ENCODE measurements around the gene SLC6A3.

The SLC6A3 gene

DNA sequence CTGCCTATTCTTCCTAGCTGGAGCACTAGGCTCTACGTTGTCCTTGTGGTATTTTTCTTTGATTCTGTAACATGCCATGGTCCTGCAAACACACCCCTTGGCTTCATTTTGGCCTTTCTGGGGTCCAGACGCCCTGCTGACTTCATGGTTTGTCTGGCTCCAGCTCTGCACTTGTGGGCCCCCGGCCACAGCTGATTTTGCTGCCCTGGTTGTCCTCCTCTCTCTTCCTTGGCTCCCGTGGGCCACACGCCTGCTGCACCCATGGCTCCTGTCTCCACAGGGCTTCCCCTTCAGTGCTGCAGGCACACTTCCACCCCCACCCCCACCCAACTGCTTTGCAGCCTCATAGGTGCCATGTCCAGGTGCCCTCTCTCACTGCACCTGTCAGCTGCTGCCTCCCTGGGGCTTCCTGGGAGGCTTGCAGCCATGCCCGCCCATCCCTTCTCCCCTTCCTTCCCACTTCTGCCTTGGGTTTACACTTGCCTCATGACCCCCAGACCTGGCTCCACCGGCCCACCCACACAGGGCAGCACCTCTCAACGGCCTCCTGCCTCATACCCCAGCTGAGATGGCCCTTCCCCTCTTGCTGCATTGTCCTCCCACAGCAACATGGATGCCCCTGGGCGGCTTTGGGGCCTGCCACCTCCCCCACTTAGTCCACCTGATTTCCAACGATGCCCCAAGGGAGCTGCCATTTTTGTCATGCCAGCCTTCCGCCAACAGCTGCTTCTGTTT lies 25.6 kb downstream of the SLC6A3 start:
- Histone ChIP-seq H3K36me3 (no peaks in the 10 kb centered on the region), H3K9me3 (no peaks in the 10 kb centered on the region), H3K27me3 (no peaks in the 10 kb centered on the region), H3K4me1 (ENCODE audit: control insufficient read depth in 1 of 2, insufficient read depth in 1 of 2, low read depth in 1 of 2, low read length in 1 of 2) (no peaks in the 10 kb centered on the region), H3K4me3 (ENCODE audit: low read depth in 1 of 2, low read length in 1 of 2) (no peak overlapping the region), H3K27ac (no peak overlapping the region)
- TF ChIP-seq, protein P1, sequence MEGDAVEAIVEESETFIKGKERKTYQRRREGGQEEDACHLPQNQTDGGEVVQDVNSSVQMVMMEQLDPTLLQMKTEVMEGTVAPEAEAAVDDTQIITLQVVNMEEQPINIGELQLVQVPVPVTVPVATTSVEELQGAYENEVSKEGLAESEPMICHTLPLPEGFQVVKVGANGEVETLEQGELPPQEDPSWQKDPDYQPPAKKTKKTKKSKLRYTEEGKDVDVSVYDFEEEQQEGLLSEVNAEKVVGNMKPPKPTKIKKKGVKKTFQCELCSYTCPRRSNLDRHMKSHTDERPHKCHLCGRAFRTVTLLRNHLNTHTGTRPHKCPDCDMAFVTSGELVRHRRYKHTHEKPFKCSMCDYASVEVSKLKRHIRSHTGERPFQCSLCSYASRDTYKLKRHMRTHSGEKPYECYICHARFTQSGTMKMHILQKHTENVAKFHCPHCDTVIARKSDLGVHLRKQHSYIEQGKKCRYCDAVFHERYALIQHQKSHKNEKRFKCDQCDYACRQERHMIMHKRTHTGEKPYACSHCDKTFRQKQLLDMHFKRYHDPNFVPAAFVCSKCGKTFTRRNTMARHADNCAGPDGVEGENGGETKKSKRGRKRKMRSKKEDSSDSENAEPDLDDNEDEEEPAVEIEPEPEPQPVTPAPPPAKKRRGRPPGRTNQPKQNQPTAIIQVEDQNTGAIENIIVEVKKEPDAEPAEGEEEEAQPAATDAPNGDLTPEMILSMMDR (IDR thresholded peaks at IDR 0.05): no peak

DNA sequence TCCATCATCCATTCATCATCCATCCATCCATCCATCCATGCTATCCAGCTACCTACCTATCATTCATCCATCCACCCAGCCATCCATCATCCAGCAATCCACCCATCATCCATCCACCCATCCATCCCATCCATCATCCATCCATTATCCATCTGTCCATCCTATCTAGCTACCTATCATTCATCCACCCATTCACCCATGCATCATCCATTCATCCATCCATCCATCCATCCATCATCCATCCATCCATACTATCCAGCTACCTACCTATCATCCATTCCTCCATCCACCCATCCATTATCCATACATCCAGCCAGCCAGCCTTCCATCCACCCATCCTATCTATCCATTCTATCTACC lies 26.3 kb downstream of the SLC6A3 start:
- TF ChIP-seq, protein P1 (IDR thresholded peaks at IDR 0.05): no peak
- Histone ChIP-seq H3K36me3 (no peaks in the 10 kb centered on the region), H3K9me3 (no peaks in the 10 kb centered on the region), H3K27me3 (peaks cover 3% of the 10 kb centered on the region), H3K4me1 (ENCODE audit: control insufficient read depth in 1 of 2, insufficient read depth in 1 of 2, low read depth in 1 of 2, low read length in 1 of 2) (no peaks in the 10 kb centered on the region), H3K4me3 (ENCODE audit: low read depth in 1 of 2, low read length in 1 of 2) (no peak overlapping the region), H3K27ac (no peak overlapping the region)

DNA sequence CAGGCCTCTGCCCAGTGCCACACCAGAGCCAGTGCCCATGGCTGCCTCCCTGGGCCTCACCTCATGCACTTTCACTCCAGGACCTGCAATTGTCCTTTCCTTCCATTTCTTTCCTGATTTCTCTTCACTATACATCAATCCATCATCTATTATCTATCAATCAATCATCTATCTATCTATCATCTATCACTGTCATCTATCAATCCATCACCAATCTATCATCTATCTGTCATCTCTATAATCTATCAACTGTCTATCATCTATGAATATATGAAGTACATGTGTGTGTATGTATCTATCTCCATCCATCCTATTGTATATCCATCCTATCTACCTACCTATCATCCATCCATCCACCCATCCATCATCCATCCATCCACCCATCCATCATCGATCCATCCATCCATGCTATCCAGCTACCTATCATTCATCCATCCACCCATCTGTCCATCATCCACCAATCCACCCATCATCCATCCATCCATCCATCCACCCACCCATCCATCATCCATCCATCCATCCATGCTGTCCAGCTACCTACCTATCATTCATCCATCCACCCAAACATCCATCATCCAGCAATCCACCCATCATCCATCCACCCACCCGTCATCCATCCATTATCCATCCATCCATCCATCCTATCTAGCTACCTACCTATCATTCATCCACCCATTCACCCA lies 26.9 kb downstream of the SLC6A3 start:
- Histone ChIP-seq H3K9me3 (no peaks in the 10 kb centered on the region), H3K27me3 (peaks cover 8% of the 10 kb centered on the region), H3K36me3 (no peaks in the 10 kb centered on the region), H3K27ac (no peak overlapping the region), H3K4me1 (ENCODE audit: control insufficient read depth in 1 of 2, insufficient read depth in 1 of 2, low read depth in 1 of 2, low read length in 1 of 2) (no peaks in the 10 kb centered on the region), H3K4me3 (ENCODE audit: low read depth in 1 of 2, low read length in 1 of 2) (no peak overlapping the region)
- TF ChIP-seq, protein P1 (IDR thresholded peaks at IDR 0.05): no peak

DNA sequence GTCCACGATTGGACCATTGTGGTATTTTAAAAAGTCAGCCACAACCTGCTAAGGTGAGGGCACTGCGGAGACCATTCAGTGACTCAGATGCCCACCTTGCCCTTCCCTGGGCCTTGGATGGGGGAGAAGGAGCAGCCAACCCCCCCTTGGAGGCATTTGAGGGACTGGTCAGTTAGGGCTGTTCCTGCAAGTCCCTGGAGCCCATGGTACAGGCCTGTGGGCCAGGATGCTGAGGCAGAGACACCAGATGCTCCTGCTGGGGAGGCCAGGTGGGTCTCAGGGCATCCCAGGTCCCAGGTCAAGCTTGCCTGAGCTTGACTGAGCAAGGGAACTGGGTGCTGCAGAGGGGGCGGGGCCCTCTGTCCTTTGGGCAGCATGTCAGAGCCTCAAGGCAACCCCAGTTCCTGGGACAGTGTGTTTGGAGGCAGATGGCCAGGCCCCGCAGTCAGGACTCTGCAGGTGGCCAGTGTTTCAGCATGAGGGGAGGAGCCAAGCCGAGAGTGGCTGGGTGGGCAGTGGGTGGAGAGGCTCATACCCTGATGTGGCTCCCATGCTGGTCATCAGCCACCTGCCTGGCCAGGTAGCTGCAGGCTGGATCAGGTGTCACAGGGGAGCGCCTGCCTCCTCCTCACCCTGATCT lies 27.5 kb downstream of the SLC6A3 start:
- Histone ChIP-seq H3K4me1 (ENCODE audit: control insufficient read depth in 1 of 2, insufficient read depth in 1 of 2, low read depth in 1 of 2, low read length in 1 of 2) (no peaks in the 10 kb centered on the region), H3K9me3 (no peaks in the 10 kb centered on the region), H3K27ac (no peak overlapping the region), H3K27me3 (peaks cover 15% of the 10 kb centered on the region), H3K36me3 (no peaks in the 10 kb centered on the region), H3K4me3 (ENCODE audit: low read depth in 1 of 2, low read length in 1 of 2) (no peak overlapping the region)
- TF ChIP-seq, protein P1 (IDR thresholded peaks at IDR 0.05): no peak

DNA sequence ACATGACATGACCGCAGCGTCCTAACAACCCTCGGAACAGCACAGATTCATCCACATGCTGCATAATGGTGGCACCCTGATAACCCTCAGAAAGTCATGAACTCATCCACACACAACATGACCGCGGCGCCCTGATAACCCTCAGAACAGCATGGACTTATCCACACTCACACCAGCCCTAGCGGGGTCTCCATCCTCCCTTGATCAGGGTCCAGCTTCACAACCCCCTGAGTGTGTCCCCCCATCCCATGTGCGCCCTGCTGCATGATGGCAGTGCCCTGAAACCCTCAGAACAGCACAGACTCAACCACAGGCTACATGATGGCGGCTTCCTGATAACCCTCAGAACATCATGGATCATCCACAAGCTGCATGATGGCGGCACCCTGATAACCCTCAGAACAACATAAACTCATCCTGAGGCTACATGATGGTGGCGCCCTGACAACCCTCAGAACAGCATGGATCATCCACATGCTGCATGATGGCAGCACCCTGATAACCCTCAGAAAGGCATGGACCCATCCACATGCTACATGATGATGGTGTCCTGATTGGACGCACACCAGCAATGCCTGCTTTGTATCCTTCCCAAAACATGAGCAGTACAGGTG lies 28.3 kb downstream of the SLC6A3 start:
- Histone ChIP-seq H3K27ac (no peak overlapping the region), H3K4me1 (ENCODE audit: control insufficient read depth in 1 of 2, insufficient read depth in 1 of 2, low read depth in 1 of 2, low read length in 1 of 2) (no peaks in the 10 kb centered on the region), H3K9me3 (no peaks in the 10 kb centered on the region), H3K4me3 (ENCODE audit: low read depth in 1 of 2, low read length in 1 of 2) (no peak overlapping the region), H3K36me3 (no peaks in the 10 kb centered on the region), H3K27me3 (peaks cover 22% of the 10 kb centered on the region)
- TF ChIP-seq, protein P1 (IDR thresholded peaks at IDR 0.05): no peak
